AG04449 (cell line): ENCODE data around the gene CDC73.
"Not testable (repeated sequence)": the region's sequence is repeated elsewhere in the genome, so short reads cannot be mapped to it uniquely, and the experiment has no call there.

Experiments used
- CTCF ChIA-PET: fragments of 350-600 bp; formaldehyde crosslinking; extraction: SDS; loops from one replicate; lab custom pipeline; 2021; ENCODE audit warnings: antibody characterized with exemption; lab: Yijun Ruan, JAX
- POLR2A ChIA-PET: fragments of 400-600, 350-600 bp; formaldehyde crosslinking; extraction: SDS; loops from one replicate; lab custom pipeline; 2020; ENCODE audit warnings: antibody characterized with exemption, inconsistent platforms; lab: Yijun Ruan, JAX
- DNase-seq: peaks from one replicate; pipeline ENCODE4 v3.0.0-alpha.2; 2010; ENCODE audit warnings: low read depth, low spot score
- H3K4me3 ChIP-seq: 2 replicates; pipeline ENCODE4 v1.5.1; 2011; ENCODE audit warnings: low read depth, mild to moderate bottlenecking, control low read depth, low read length
- CTCF ChIP-seq: IDR thresholded peaks from one replicate; pipeline ENCODE4 v1.5.1; 2011; ENCODE audit warnings: mild to moderate bottlenecking, moderate library complexity, low read length, control low read depth, inconsistent platforms; ENCODE audit not compliant: insufficient read depth; ENCODE audit errors: missing control alignments

The CDC73 gene

GRCh38 chr1:193275773-193276172 lies 153.9 kb downstream of the CDC73 start:
- ChIA-PET POLR2A (no interaction called here), CTCF (no interaction called here)
- no peak for DNase-seq
- no peak for TF ChIP-seq CTCF
- H3K4me3 ChIP-seq, result no peak overlapping the region

GRCh38 chr1:193278968-193279367 lies 157.1 kb downstream of the CDC73 start:
- TF ChIP-seq CTCF, result no peak
- POLR2A ChIA-PET, result no interaction called here
- CTCF ChIA-PET, result interaction anchor here (1.6 kb wide), 1 partner anchor 8 kb away, joined by 5 read pairs; no protein-coding TSS in a partner anchor
- H3K4me3 ChIP-seq, result no peak overlapping the region
- DNase-seq, result no peak

- DNase-seq, result no peak
- no peak for TF ChIP-seq CTCF
- no peak overlapping the region for H3K4me3 ChIP-seq
- POLR2A ChIA-PET, result no interaction called here
- CTCF ChIA-PET, result no interaction called here
Measured at GRCh38 chr1:193281894-193282293, 160.1 kb downstream of the CDC73 start.

- ChIA-PET CTCF (no interaction called here), POLR2A (no interaction called here)
- no peak for TF ChIP-seq CTCF
- H3K4me3 ChIP-seq, result no peak overlapping the region
- DNase-seq, result no peak
Measured at GRCh38 chr1:193283016-193283415, 161.2 kb downstream of the CDC73 start.

- TF ChIP-seq CTCF, result no peak
- ChIA-PET CTCF (interaction anchor here (1.4 kb wide), 1 partner anchor 15 kb away, joined by 4 read pairs; no protein-coding TSS in a partner anchor), POLR2A (no interaction called here)
- H3K4me3 ChIP-seq, result no peak overlapping the region
- DNase-seq, result no peak
Measured at GRCh38 chr1:193284219-193284618, 162.4 kb downstream of the CDC73 start.

- H3K4me3 ChIP-seq, result no peak overlapping the region
- DNase-seq, result no peak
- TF ChIP-seq CTCF, result no peak
- ChIA-PET POLR2A (no interaction called here), CTCF (no interaction called here)
Measured at GRCh38 chr1:193285641-193286040, 163.8 kb downstream of the CDC73 start.

- CTCF ChIA-PET, result interaction anchor here (0.6 kb wide), 1 partner anchor 720 kb away, joined by 3 read pairs; no protein-coding TSS in a partner anchor
- H3K4me3 ChIP-seq, DNase-seq, POLR2A ChIA-PET: not testable (repeated sequence)
Measured at GRCh38 chr1:193288548-193289080, 166.8 kb downstream of the CDC73 start.
